IMR-90 (cell line): ENCODE measurements around the gene SHC2. TPM values are rescaled to one million over a fixed set of nuclear protein-coding genes. Genes with fewer than 3 reads are reported as not detected.

ENCODE experiments used
- ATAC-seq: fragments of 200-7000 bp; cut with Tn5 transposase; 2 replicates; pipeline ENCODE4 v1.9.1; 2020; ENCODE audit warnings: low read depth, mild to moderate bottlenecking, moderate library complexity
- BruUV-seq: library from RNA; stranded (reverse); fragments of 400-500 nt; replicated peaks from 2 replicates; lab custom pipeline; 2021; lab: Mats Ljungman, UMichigan
- CTCF ChIA-PET: fragments of 300-600 bp; formaldehyde crosslinking; extraction: SDS; loops from one replicate; lab custom pipeline; 2021; ENCODE audit warnings: antibody characterized with exemption; lab: Yijun Ruan, JAX
- POLR2A ChIA-PET: fragments of 300-600 bp; sonication (Branson Sonifier 250); formaldehyde crosslinking; loops from one replicate; lab custom pipeline; 2022; ENCODE audit warnings: antibody characterized with exemption; ENCODE audit not compliant: unreplicated experiment; lab: Charles Lee
- DNase-seq: peaks from one replicate; pipeline ENCODE4 v3.0.0; 2013
- H2AFZ ChIP-seq: replicated peaks from 2 replicates; pipeline ENCODE3; 2013; ENCODE audit warnings: low read length, mild to moderate bottlenecking; ENCODE audit not compliant: poor library complexity
- H2AK5ac ChIP-seq: 2 replicates; pipeline ENCODE4 v1.6.1; 2013; ENCODE audit warnings: low read depth, low read length, inconsistent platforms
- H2AK9ac ChIP-seq: replicated peaks from 2 replicates; pipeline ENCODE3; 2013; ENCODE audit warnings: mild to moderate bottlenecking, low read depth, low read length, moderate library complexity; ENCODE audit not compliant: poor library complexity
- H2BK120ac ChIP-seq: 2 replicates; pipeline ENCODE4 v1.6.1; 2013; ENCODE audit warnings: low read depth, low read length, inconsistent platforms
- H2BK15ac ChIP-seq: 3 replicates; pipeline ENCODE4 v1.6.1; 2013; ENCODE audit warnings: low read depth, low read length, inconsistent platforms
- H2BK20ac ChIP-seq: 2 replicates; pipeline ENCODE4 v1.6.1; 2013; ENCODE audit warnings: low read depth, mild to moderate bottlenecking, inconsistent platforms, low read length, moderate library complexity
- H2BK5ac ChIP-seq: 2 replicates; pipeline ENCODE4 v1.6.1; 2013; ENCODE audit warnings: mild to moderate bottlenecking, low read depth, low read length, inconsistent platforms; ENCODE audit not compliant: poor library complexity, severe bottlenecking
- H3K14ac ChIP-seq: replicated peaks from 2 replicates; pipeline ENCODE4 v1.6.1; 2013; ENCODE audit warnings: low read depth, low read length, inconsistent platforms
- H3K18ac ChIP-seq: 2 replicates; pipeline ENCODE4 v1.6.1; 2013; ENCODE audit warnings: low read depth, low read length, control low read depth
- H3K23ac ChIP-seq: 2 replicates; pipeline ENCODE4 v1.6.1; 2013; ENCODE audit warnings: low read depth, low read length, inconsistent platforms
- H3K27ac ChIP-seq: 2 replicates; pipeline ENCODE4 v1.5.1; 2013; ENCODE audit warnings: mild to moderate bottlenecking, control low read depth, low read length; ENCODE audit not compliant: insufficient read depth
- H3K27me3 ChIP-seq: 2 replicates; pipeline ENCODE4 v1.6.1; 2013; ENCODE audit warnings: low read length; ENCODE audit not compliant: control insufficient read depth, insufficient read depth
- H3K36me3 ChIP-seq: 2 replicates; pipeline ENCODE4 v1.6.1; 2013; ENCODE audit warnings: low read length, mixed read lengths; ENCODE audit not compliant: control insufficient read depth, insufficient read depth
- H3K4ac ChIP-seq: 2 replicates; pipeline ENCODE4 v1.6.1; 2013; ENCODE audit warnings: low read depth, low read length, inconsistent platforms
- H3K4me1 ChIP-seq: 2 replicates; pipeline ENCODE4 v1.6.1; 2013; ENCODE audit warnings: low read length, mixed read lengths; ENCODE audit not compliant: control insufficient read depth, insufficient read depth
- H3K4me2 ChIP-seq: 2 replicates; pipeline ENCODE4 v1.6.1; 2013; ENCODE audit warnings: low read depth, mild to moderate bottlenecking, control low read depth, low read length, moderate library complexity
- H3K4me3 ChIP-seq: 2 replicates; pipeline ENCODE4 v1.5.1; 2013; ENCODE audit warnings: low read depth, mild to moderate bottlenecking, control low read depth, low read length, moderate library complexity; ENCODE audit not compliant: insufficient read depth
- H3K56ac ChIP-seq: 2 replicates; pipeline ENCODE4 v1.6.1; 2013; ENCODE audit warnings: low read length, inconsistent platforms; ENCODE audit not compliant: insufficient read depth; ENCODE audit errors: extremely low read depth
- H3K79me1 ChIP-seq, 2 experiments: 2 replicates each; pipeline ENCODE4 v1.6.1; 2013; ENCODE audit warnings: low read length in 2 of 2, inconsistent platforms in 1 of 2, low read depth in 1 of 2
- H3K9ac ChIP-seq: 2 replicates; pipeline ENCODE4 v1.6.1; 2013; ENCODE audit warnings: low read depth, low read length, control low read depth
- H3K9me1 ChIP-seq: 2 replicates; pipeline ENCODE4 v1.6.1; 2013; ENCODE audit warnings: low read length, inconsistent platforms; ENCODE audit not compliant: insufficient read depth
- H3K9me3 ChIP-seq: 2 replicates; pipeline ENCODE4 v1.6.1; 2013; ENCODE audit warnings: low read length; ENCODE audit not compliant: control insufficient read depth, insufficient read depth
- H4K20me1 ChIP-seq: 2 replicates; pipeline ENCODE4 v1.6.1; 2013; ENCODE audit warnings: low read length, inconsistent platforms; ENCODE audit not compliant: insufficient read depth
- H4K5ac ChIP-seq: 2 replicates; pipeline ENCODE4 v1.6.1; 2013; ENCODE audit warnings: mild to moderate bottlenecking, low read depth, low read length, control low read depth
- H4K8ac ChIP-seq, 2 experiments: 2 replicates each; pipeline ENCODE4 v1.6.1; 2013; ENCODE audit warnings: low read depth in 2 of 2, low read length in 2 of 2, control low read depth in 1 of 2, inconsistent platforms in 1 of 2
- H4K91ac ChIP-seq: 2 replicates; pipeline ENCODE4 v1.6.1; 2013; ENCODE audit warnings: low read depth, low read length, inconsistent platforms; ENCODE audit not compliant: insufficient read depth
- BHLHE40 ChIP-seq: fragments of 150-350 bp; IDR thresholded peaks from 2 replicates; pipeline ENCODE4 v1.6.1; 2016; ENCODE audit warnings: mild to moderate bottlenecking, low read depth, low read length
- CHD1 ChIP-seq: IDR thresholded peaks from 2 replicates; pipeline ENCODE4 v1.6.1; 2012; ENCODE audit warnings: low read depth, low read length, improper control_type of control experiment
- MAZ ChIP-seq: IDR thresholded peaks from 2 replicates; pipeline ENCODE4 v1.6.1; 2012; ENCODE audit warnings: low read depth, mild to moderate bottlenecking, low read length, improper control_type of control experiment, moderate library complexity, borderline replicate concordance
- NFE2L2 ChIP-seq: fragments of 150-350 bp; IDR thresholded peaks from 2 replicates; pipeline ENCODE4 v1.6.1; 2016; ENCODE audit warnings: low read depth, mild to moderate bottlenecking, low read length
- RCOR1 ChIP-seq: IDR thresholded peaks from 2 replicates; pipeline ENCODE4 v1.6.1; 2012; ENCODE audit warnings: mild to moderate bottlenecking, low read length, improper control_type of control experiment; ENCODE audit not compliant: insufficient replicate concordance
- WGBS, 2 experiments: methylation state at CpG; one replicate each; pipeline versions ENCODE4 v1.1.5 to v1.1.7; 2013; ENCODE audit warnings: missing lambda C conversion rate in 2 of 2; ENCODE audit not compliant: insufficient read length in 1 of 2; ENCODE audit errors: extremely low coverage in 2 of 2; 5-methylcytosine and 5-hydroxymethylcytosine counted together
- dilution Hi-C: fragments of 300-500 bp; cut with HindIII; formaldehyde crosslinking; loops from one replicate; pipeline ENCODE4 v1.14.3; 2018; ENCODE audit warnings: low sequenced_read_pairs; ENCODE audit not compliant: unreplicated experiment
- in situ Hi-C: fragments of 300-500 bp; cut with MboI; formaldehyde crosslinking; loops from 3 replicates; pipeline ENCODE4 v1.14.3; 2019; ENCODE audit warnings: low sequenced_read_pairs, inconsistent platforms, mixed read lengths
- intact Hi-C: fragments of 100-400 bp; cut with micrococcal nuclease; formaldehyde crosslinking; loops from 2 replicates; pipeline ENCODE4 v1.10.0; 2022
- polyA plus RNA-seq, 3 experiments: library from polyadenylated mRNA; depleted of rRNA; stranded (reverse); fragments of >200 nt; gene quantifications; 2 replicates each; pipeline ENCODE4 v1.2.3, GENCODE V29; 2012; ENCODE audit warnings: low replicate concordance in 1 of 3
- total RNA-seq: library from RNA; depleted of rRNA; stranded (reverse); fragments of >200 nt; gene quantifications from 2 replicates; pipeline ENCODE4 v1.2.3, GENCODE V29; 2012
- TF ChIP-seq, protein P1 (sequence below): conservative IDR thresholded peaks from 2 replicates; pipeline ENCODE4 v1.5.1; 2012; ENCODE audit warnings: mild to moderate bottlenecking, low read depth, low read length, improper control_type of control experiment
- TF ChIP-seq, protein P2 (sequence below): fragments of 150-350 bp; IDR thresholded peaks from 2 replicates; pipeline ENCODE4 v1.6.1; 2016; ENCODE audit warnings: low read depth, mild to moderate bottlenecking, low read length, moderate library complexity, borderline replicate concordance

SHC2 gene
- total and polyA plus RNA-seq, 2 of the 4 experiments (the other 2 are of a cell fraction), result 0.68 TPM; not detected in 1

DNA sequence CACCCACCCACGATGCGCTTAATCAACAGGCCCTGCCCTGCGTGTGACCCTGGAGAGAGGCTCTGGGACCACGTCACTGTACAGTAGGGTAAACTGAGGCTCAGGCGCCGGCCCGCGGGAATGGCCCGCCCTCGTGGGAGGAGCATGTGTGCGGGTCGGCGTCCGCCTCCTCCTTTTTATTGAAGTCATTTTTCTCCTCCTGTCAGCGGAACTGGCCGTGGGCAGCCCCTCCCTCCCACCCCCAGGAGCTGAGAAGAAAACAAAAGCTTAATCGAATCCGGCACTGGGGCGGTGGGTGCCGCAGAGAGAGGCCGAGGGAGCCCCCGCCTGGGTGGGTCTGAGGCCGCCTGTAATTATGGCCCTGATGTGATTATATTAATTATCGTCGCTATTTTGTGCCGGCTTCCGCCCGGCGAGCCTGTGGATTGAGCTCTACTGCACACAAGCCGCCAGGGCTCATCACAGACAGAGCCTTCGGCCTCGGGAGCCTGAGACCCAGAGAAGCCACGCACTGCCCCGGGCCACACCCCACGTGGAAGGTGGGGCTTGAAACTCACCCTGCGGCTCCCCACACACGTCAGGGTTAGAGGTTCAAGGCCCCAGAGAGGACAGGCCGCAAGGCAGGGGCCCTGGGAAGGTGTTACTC, 58.8 kb downstream of the SHC2 start:
- no peaks in the 10 kb centered on the region for H3K79me1 ChIP-seq
- dilution Hi-C loops, result no loop called here
- peak overlapping the region; percentile 58 for H2AFZ ChIP-seq
- H3K14ac ChIP-seq, result no peak overlapping the region
- H3K56ac ChIP-seq, result no peak overlapping the region
- no peak overlapping the region for H2BK15ac ChIP-seq
- in situ Hi-C loops, result no loop called here
- ATAC-seq (peak; percentile 61), DNase-seq (no peak)
- H4K91ac ChIP-seq, result no peak overlapping the region
- no peak for TF ChIP-seq BHLHE40
- no peak for TF ChIP-seq RCOR1
- TF ChIP-seq CHD1, result no peak
- TF ChIP-seq MAZ, result no peak
- TF ChIP-seq NFE2L2, result no peak
- TF ChIP-seq, protein P1, sequence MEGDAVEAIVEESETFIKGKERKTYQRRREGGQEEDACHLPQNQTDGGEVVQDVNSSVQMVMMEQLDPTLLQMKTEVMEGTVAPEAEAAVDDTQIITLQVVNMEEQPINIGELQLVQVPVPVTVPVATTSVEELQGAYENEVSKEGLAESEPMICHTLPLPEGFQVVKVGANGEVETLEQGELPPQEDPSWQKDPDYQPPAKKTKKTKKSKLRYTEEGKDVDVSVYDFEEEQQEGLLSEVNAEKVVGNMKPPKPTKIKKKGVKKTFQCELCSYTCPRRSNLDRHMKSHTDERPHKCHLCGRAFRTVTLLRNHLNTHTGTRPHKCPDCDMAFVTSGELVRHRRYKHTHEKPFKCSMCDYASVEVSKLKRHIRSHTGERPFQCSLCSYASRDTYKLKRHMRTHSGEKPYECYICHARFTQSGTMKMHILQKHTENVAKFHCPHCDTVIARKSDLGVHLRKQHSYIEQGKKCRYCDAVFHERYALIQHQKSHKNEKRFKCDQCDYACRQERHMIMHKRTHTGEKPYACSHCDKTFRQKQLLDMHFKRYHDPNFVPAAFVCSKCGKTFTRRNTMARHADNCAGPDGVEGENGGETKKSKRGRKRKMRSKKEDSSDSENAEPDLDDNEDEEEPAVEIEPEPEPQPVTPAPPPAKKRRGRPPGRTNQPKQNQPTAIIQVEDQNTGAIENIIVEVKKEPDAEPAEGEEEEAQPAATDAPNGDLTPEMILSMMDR, result no peak
- TF ChIP-seq, protein P2, sequence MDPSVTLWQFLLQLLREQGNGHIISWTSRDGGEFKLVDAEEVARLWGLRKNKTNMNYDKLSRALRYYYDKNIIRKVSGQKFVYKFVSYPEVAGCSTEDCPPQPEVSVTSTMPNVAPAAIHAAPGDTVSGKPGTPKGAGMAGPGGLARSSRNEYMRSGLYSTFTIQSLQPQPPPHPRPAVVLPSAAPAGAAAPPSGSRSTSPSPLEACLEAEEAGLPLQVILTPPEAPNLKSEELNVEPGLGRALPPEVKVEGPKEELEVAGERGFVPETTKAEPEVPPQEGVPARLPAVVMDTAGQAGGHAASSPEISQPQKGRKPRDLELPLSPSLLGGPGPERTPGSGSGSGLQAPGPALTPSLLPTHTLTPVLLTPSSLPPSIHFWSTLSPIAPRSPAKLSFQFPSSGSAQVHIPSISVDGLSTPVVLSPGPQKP, result no peak
- no peak overlapping the region for H2AK5ac ChIP-seq
- H4K5ac ChIP-seq, result no peak overlapping the region
- H3K4me3 ChIP-seq, result no peak overlapping the region
- H3K9me3 ChIP-seq, result no peaks in the 10 kb centered on the region; the same call in 1 of the 2 replicates
- H3K18ac ChIP-seq, result no peak overlapping the region
- no TSS peak for BruUV-seq
- H2AK9ac ChIP-seq, result no peak overlapping the region
- WGBS, 2 experiments, result 25% methylated on average over 5 of the region's 38 CpGs; no CpG with 5 or more reads in 1 of the 2 experiments
- no peak overlapping the region for H2BK5ac ChIP-seq
- H3K27me3 ChIP-seq, result peaks cover 10% of the 10 kb centered on the region; the same call in 1 of the 2 replicates
- ChIA-PET CTCF (no interaction called here), POLR2A (no interaction called here)
- intact Hi-C loops, result no loop called here
- peaks cover 5% of the 10 kb centered on the region; the same call in 1 of the 2 replicates for H4K20me1 ChIP-seq
- H3K9ac ChIP-seq, result no peak overlapping the region
- H2BK20ac ChIP-seq, result no peak overlapping the region
- H3K27ac ChIP-seq, result no peak overlapping the region
- no peak overlapping the region; the same call in 1 of the 2 replicates for H3K4me2 ChIP-seq
- no peaks in the 10 kb centered on the region for H3K9me1 ChIP-seq
- no peak overlapping the region for H3K4ac ChIP-seq
- H4K8ac ChIP-seq, result no peak overlapping the region
- no peak overlapping the region for H3K23ac ChIP-seq
- H2BK120ac ChIP-seq, result no peak overlapping the region
- H3K4me1 ChIP-seq, result no peaks in the 10 kb centered on the region
- no peaks in the 10 kb centered on the region for H3K36me3 ChIP-seq
